Natural killer cell (primary cell): ENCODE results near the gene TMEM200B. TPM values are rescaled to one million over a fixed set of nuclear protein-coding genes. Genes with fewer than 3 reads are reported as not detected.
"Not testable (repeated sequence)": the region's sequence is repeated elsewhere in the genome, so short reads cannot be mapped to it uniquely, and the experiment has no call there.

Source experiments
- ATAC-seq, 3 donors: fragments of 150-1000 bp in 2 of 3; fragments of 200-7000 bp in 1 of 3; cut with Tn5 transposase; 1 replicate in 1 of 3; 2 replicates in 2 of 3; pipeline ENCODE4 v1.10.0; 2021; ENCODE audit warnings: mild to moderate bottlenecking in 2 of 3, moderate library complexity in 2 of 3
- DNase-seq, 2 donors: peaks; one replicate each; pipeline versions ENCODE4 v3.0.0 to v3.0.0-alpha.2; 2013 to 2021; ENCODE audit warnings: mixed read lengths in 1 of 2
- H3K27ac ChIP-seq: one replicate; pipeline ENCODE4 v1.5.1; 2013; ENCODE audit warnings: mild to moderate bottlenecking, low read length
- H3K27me3 ChIP-seq: one replicate; pipeline ENCODE4 v1.6.1; 2013; ENCODE audit warnings: low read length; ENCODE audit not compliant: control insufficient read depth, insufficient read depth
- H3K36me3 ChIP-seq: one replicate; pipeline ENCODE4 v1.6.1; 2013; ENCODE audit warnings: low read length; ENCODE audit not compliant: control insufficient read depth, insufficient read depth
- H3K4me1 ChIP-seq: one replicate; pipeline ENCODE4 v1.6.1; 2013; ENCODE audit warnings: low read length; ENCODE audit not compliant: control insufficient read depth, insufficient read depth
- H3K4me3 ChIP-seq: one replicate; pipeline ENCODE4 v1.5.1; 2013; ENCODE audit warnings: low read length
- H3K9me3 ChIP-seq: one replicate; pipeline ENCODE4 v1.6.1; 2013; ENCODE audit warnings: low read length; ENCODE audit not compliant: control insufficient read depth, insufficient read depth
- H3K27ac Mint-ChIP-seq, 2 donors: one replicate each; pipeline ENCODE4 v1.8.0; 2022; ENCODE audit warnings: mild to moderate bottlenecking in 2 of 2, mixed read lengths in 2 of 2, moderate library complexity in 1 of 2
- H3K27me3 Mint-ChIP-seq, 2 donors: one replicate each; pipeline ENCODE4 v1.8.0; 2022; ENCODE audit warnings: low read depth in 2 of 2, mixed read lengths in 2 of 2
- H3K36me3 Mint-ChIP-seq: one replicate; pipeline ENCODE4 v1.8.0; 2022; ENCODE audit warnings: mixed read lengths
- H3K4me1 Mint-ChIP-seq, 2 donors: one replicate each; pipeline ENCODE4 v1.8.0; 2022; ENCODE audit warnings: mixed read lengths in 2 of 2
- H3K4me3 Mint-ChIP-seq: one replicate; pipeline ENCODE4 v1.8.0; 2022; ENCODE audit warnings: mild to moderate bottlenecking, moderate library complexity, mixed read lengths
- H3K9me3 Mint-ChIP-seq, 2 donors: one replicate each; pipeline ENCODE4 v1.8.0; 2022; ENCODE audit warnings: mixed read lengths in 2 of 2
- CTCF ChIP-seq: fragments of 200-600 bp; IDR thresholded peaks from one replicate; pipeline ENCODE4 v1.8.0; 2022; ENCODE audit warnings: antibody characterized with exemption
- WGBS: methylation state at CpG from one replicate; pipeline ENCODE4 v1.1.7; 2013; ENCODE audit warnings: missing lambda C conversion rate; ENCODE audit not compliant: insufficient coverage; 5-methylcytosine and 5-hydroxymethylcytosine counted together
- intact Hi-C: fragments of 100-400 bp; cut with micrococcal nuclease; formaldehyde crosslinking; loops from one replicate; pipeline ENCODE4 v1.14.2; 2022
- total RNA-seq, 4 donors: library from RNA; stranded (reverse); fragments of 120-200 nt in 1 of 4; gene quantifications; one replicate each; pipeline versions ENCODE4 v1.2.3 to v1.2.4, GENCODE V29; 2013 to 2022

Gene TMEM200B
- total RNA-seq, 3 donors from 2014 or later (not counting 1 experiment from before 2014, with no cell fraction given): not detected

- intact Hi-C loops: no loop called here
- H3K27me3 ChIP-seq: no peaks in the 10 kb centered on the region
- H3K9me3 Mint-ChIP-seq: no peaks in the 10 kb centered on the region
- no peak for TF ChIP-seq CTCF
- peaks cover 22% of the 10 kb centered on the region for H3K36me3 Mint-ChIP-seq
- no peaks in the 10 kb centered on the region for H3K27me3 Mint-ChIP-seq
- no peaks in the 10 kb centered on the region for H3K9me3 ChIP-seq
- peaks cover 13 to 18% of the 10 kb centered on the region in 2 donors for H3K4me1 Mint-ChIP-seq
- no peak overlapping the region for H3K27ac ChIP-seq
- peaks cover 59% of the 10 kb centered on the region for H3K36me3 ChIP-seq
- 100% methylated on average over 1 of the region's 1 CpG for WGBS
- no peak overlapping the region for H3K4me3 ChIP-seq
- no peak overlapping the region for H3K27ac Mint-ChIP-seq
- ATAC-seq (no peak), DNase-seq (no peak)
- no peaks in the 10 kb centered on the region for H3K4me1 ChIP-seq
- H3K4me3 Mint-ChIP-seq: no peak overlapping the region
Observed at GRCh38 chr1:29114654-29115053, 9.0 kb downstream of the TMEM200B start.

GRCh38 chr1:29113413-29114117 is 10.1 kb downstream of the TMEM200B start:
- H3K4me1 ChIP-seq: no peaks in the 10 kb centered on the region
- DNase-seq (no peak), ATAC-seq (peak in 1 of 3 donors; percentile 69)
- no peak overlapping the region for H3K27ac ChIP-seq
- Mint-ChIP-seq H3K9me3 (no peaks in the 10 kb centered on the region), H3K36me3 (peaks cover 22% of the 10 kb centered on the region), H3K27me3 (no peaks in the 10 kb centered on the region), H3K27ac (peak overlapping the region in 1 of 2 donors; percentile 14), H3K4me1 (peaks cover 13 to 18% of the 10 kb centered on the region in 2 donors), H3K4me3 (no peak overlapping the region)
- no peak overlapping the region for H3K4me3 ChIP-seq
- intact Hi-C loops: no loop called here
- 49% methylated on average over 6 of the region's 6 CpGs for WGBS
- TF ChIP-seq CTCF: no peak
- no peaks in the 10 kb centered on the region for H3K27me3 ChIP-seq
- peaks cover 60% of the 10 kb centered on the region for H3K36me3 ChIP-seq
- no peaks in the 10 kb centered on the region for H3K9me3 ChIP-seq

GRCh38 chr1:29112705-29113412 is 10.8 kb downstream of the TMEM200B start:
- ATAC-seq: no peak
- Histone ChIP-seq H3K27ac (no peak overlapping the region), H3K36me3 (peaks cover 55% of the 10 kb centered on the region), H3K4me1 (no peaks in the 10 kb centered on the region), H3K9me3 (no peaks in the 10 kb centered on the region), H3K27me3 (no peaks in the 10 kb centered on the region), H3K4me3 (no peak overlapping the region)
- no peaks in the 10 kb centered on the region for H3K9me3 Mint-ChIP-seq
- DNase-seq: no peak
- peaks cover 13 to 18% of the 10 kb centered on the region in 2 donors for H3K4me1 Mint-ChIP-seq
- 91% methylated on average over 7 of the region's 7 CpGs for WGBS
- no peaks in the 10 kb centered on the region for H3K27me3 Mint-ChIP-seq
- intact Hi-C loops: no loop called here
- peaks cover 22% of the 10 kb centered on the region for H3K36me3 Mint-ChIP-seq
- H3K4me3 Mint-ChIP-seq: no peak overlapping the region
- TF ChIP-seq CTCF: no peak
- peak overlapping the region; percentile 10 to 38 for H3K27ac Mint-ChIP-seq

GRCh38 chr1:29108041-29108440 is 15.7 kb downstream of the TMEM200B start:
- ATAC-seq, intact Hi-C loops, H3K4me3 Mint-ChIP-seq, H3K27me3 Mint-ChIP-seq, H3K4me1 ChIP-seq, DNase-seq, H3K27ac ChIP-seq, H3K9me3 ChIP-seq, H3K4me3 ChIP-seq, H3K9me3 Mint-ChIP-seq, H3K27me3 ChIP-seq, H3K27ac Mint-ChIP-seq: not testable (repeated sequence)
- Mint-ChIP-seq H3K4me1 (peaks cover 11% of the 10 kb centered on the region in 2 donors), H3K36me3 (peaks cover 12% of the 10 kb centered on the region)
- H3K36me3 ChIP-seq: peaks cover 31% of the 10 kb centered on the region
- 100% methylated on average over 2 of the region's 6 CpGs for WGBS
